GM12878 (cell line): ENCODE results near the gene PEX11B. TPM values are rescaled to one million over a fixed set of nuclear protein-coding genes. Genes with fewer than 3 reads are reported as not detected.

ENCODE experiments used
- ATAC-seq: fragments of 200-7000 bp; cut with Tn5 transposase; 3 replicates; pipeline ENCODE4 v1.9.1; 2020; ENCODE audit warnings: mild to moderate bottlenecking, moderate library complexity
- BruUV-seq: library from RNA; stranded (reverse); fragments of 400-500 nt; replicated peaks from 2 replicates; lab custom pipeline; 2021; lab: Mats Ljungman, UMichigan
- CTCF ChIA-PET: fragments of 300-600 bp; sonication (Branson Sonifier 250); formaldehyde crosslinking; extraction: SDS; loops from one replicate; lab custom pipeline; 2021; ENCODE audit warnings: inconsistent platforms; lab: Yijun Ruan, JAX
- POLR2A ChIA-PET: fragments of 350-600 bp; formaldehyde crosslinking; extraction: SDS; loops from one replicate; lab custom pipeline; 2021; ENCODE audit warnings: inconsistent platforms; lab: Charles Lee
- RAD21 ChIA-PET: fragments of 300-600 bp; sonication (Branson Sonifier 250); formaldehyde crosslinking; loops from one replicate; lab custom pipeline; 2023; ENCODE audit warnings: antibody characterized with exemption; ENCODE audit not compliant: unreplicated experiment; lab: Charles Lee
- SMC1A ChIA-PET: fragments of 300-600 bp; sonication (Branson Sonifier 250); formaldehyde crosslinking; loops from one replicate; lab custom pipeline; 2023; ENCODE audit not compliant: unreplicated experiment, uncharacterized antibody; lab: Charles Lee
- DNase-seq: peaks from one replicate; pipeline ENCODE4 v3.0.0-alpha.2; 2011; ENCODE audit warnings: low read depth, low spot score
- FAIRE-seq: peaks from 3 replicates; lab custom pipeline; 2011; peaks lifted over from hg19 to GRCh38; lab: Jason Lieb, UNC
- H2AFZ ChIP-seq: 2 replicates; pipeline ENCODE4 v1.6.0; 2011; ENCODE audit warnings: low read depth, low read length, control low read depth; ENCODE audit not compliant: control insufficient read depth
- H3K27ac ChIP-seq: 2 replicates; pipeline ENCODE4 v1.5.1; 2011; ENCODE audit warnings: control low read depth; ENCODE audit not compliant: control insufficient read depth, insufficient read depth
- H3K27me3 ChIP-seq, 2 experiments: replicated peaks in 1 of 2; 2 replicates each; pipeline versions ENCODE4 v1.6.0 to v1.6.1; 2011; ENCODE audit warnings: low read length in 1 of 2; ENCODE audit not compliant: control insufficient read depth in 2 of 2, insufficient read depth in 2 of 2
- H3K36me3 ChIP-seq, 2 experiments: 2 replicates each; pipeline ENCODE4 v1.5.1; 2011; ENCODE audit warnings: low read length in 1 of 2; ENCODE audit not compliant: control insufficient read depth in 2 of 2, insufficient read depth in 2 of 2
- H3K4me1 ChIP-seq: 2 replicates; pipeline ENCODE4 v1.6.1; 2011; ENCODE audit warnings: mild to moderate bottlenecking, low read length, moderate library complexity, mixed read lengths; ENCODE audit not compliant: control insufficient read depth, insufficient read depth
- H3K4me2 ChIP-seq: 2 replicates; pipeline ENCODE4 v1.6.0; 2011; ENCODE audit warnings: control low read depth; ENCODE audit not compliant: control insufficient read depth, insufficient read depth
- H3K4me3 ChIP-seq: fragments of 200-600 bp; sonication (generic); 2 replicates; pipeline ENCODE4 v1.5.1; 2016
- H3K79me2 ChIP-seq: 2 replicates; pipeline ENCODE4 v1.6.0; 2011; ENCODE audit warnings: low read length; ENCODE audit not compliant: control insufficient read depth, insufficient read depth
- H3K9ac ChIP-seq: 2 replicates; pipeline ENCODE4 v1.8.0; 2011; ENCODE audit warnings: low read length, control low read depth, mixed read lengths; ENCODE audit not compliant: control insufficient read depth, insufficient read depth
- H3K9me3 ChIP-seq: replicated peaks from 3 replicates; pipeline ENCODE4 v1.5.1; 2011; ENCODE audit warnings: mild to moderate bottlenecking, low read length; ENCODE audit not compliant: control insufficient read depth, insufficient read depth
- H4K20me1 ChIP-seq: 2 replicates; pipeline ENCODE4 v1.6.0; 2011; ENCODE audit not compliant: control insufficient read depth, insufficient read depth
- EP300 ChIP-seq, 2 experiments: fragments of 150-350 bp in 1 of 2; IDR thresholded peaks; 2 replicates each; pipeline ENCODE4 v1.6.1; 2011 to 2012; ENCODE audit warnings: low read depth in 2 of 2, low read length in 2 of 2, borderline replicate concordance in 1 of 2, improper control_type of control experiment in 1 of 2, inconsistent platforms in 1 of 2; ENCODE audit not compliant: control insufficient read depth in 1 of 2
- GABPA ChIP-seq: IDR thresholded peaks from 2 replicates; pipeline ENCODE4 v1.6.1; 2014; ENCODE audit warnings: antibody characterized with exemption, low read depth, mild to moderate bottlenecking, inconsistent platforms
- GATAD2B ChIP-seq: fragments of 450-650 bp; conservative IDR thresholded peaks from 2 replicates; pipeline ENCODE4 v1.6.1; 2017; ENCODE audit warnings: low read depth, mild to moderate bottlenecking, moderate library complexity
- JUNB ChIP-seq: IDR thresholded peaks from 2 replicates; pipeline ENCODE4 v1.6.1; 2016; ENCODE audit warnings: antibody characterized with exemption, mild to moderate bottlenecking
- MYC ChIP-seq: IDR thresholded peaks from 2 replicates; pipeline ENCODE4 v1.6.1; 2011; ENCODE audit warnings: mild to moderate bottlenecking, low read length, moderate library complexity, inconsistent platforms; ENCODE audit not compliant: insufficient read depth, insufficient replicate concordance, insufficient read length, severe bottlenecking
- RCOR1 ChIP-seq: conservative IDR thresholded peaks from 2 replicates; pipeline ENCODE4 v1.6.1; 2012; ENCODE audit warnings: low read depth, low read length, improper control_type of control experiment
- TARDBP ChIP-seq: IDR thresholded peaks from 2 replicates; pipeline ENCODE4 v1.6.1; 2016; ENCODE audit warnings: borderline replicate concordance
- YBX1 ChIP-seq: fragments of 450-650 bp; IDR thresholded peaks from 2 replicates; pipeline ENCODE4 v1.6.1; 2016; ENCODE audit warnings: antibody characterized with exemption
- WGBS: methylation state at CpG from one replicate; pipeline ENCODE4 v1.1.6; 2016; ENCODE audit warnings: low lambda C conversion rate; ENCODE audit not compliant: insufficient replicate concordance, insufficient coverage; ENCODE audit errors: missing lambda C conversion rate; 5-methylcytosine and 5-hydroxymethylcytosine counted together
- in situ Hi-C: fragments of 300-500 bp; cut with MboI; formaldehyde crosslinking; loops from 9 replicates; pipeline ENCODE4 v1.14.3; 2018; ENCODE audit warnings: mixed read lengths
- intact Hi-C: fragments of 100-400 bp; cut with micrococcal nuclease; formaldehyde crosslinking; loops from one replicate; pipeline ENCODE4 v1.14.2; 2022; ENCODE audit not compliant: unreplicated experiment
- polyA plus RNA-seq, 11 experiments: library from polyadenylated mRNA; depleted of rRNA in 4 of 11; unstranded in 6 of 11; stranded (reverse) in 5 of 11; fragments of >200 nt; fragmentation: Nextera tagmentation in 4 of 11; fragmentation: Illumina TruSeq in 1 of 11; extraction: Ambion mirVana in 4 of 11; extraction: Trizol in 1 of 11; gene quantifications; 1 replicate in 1 of 11; 2 replicates in 10 of 11; pipeline versions ENCODE4 v1.2.1 to v1.2.3, GENCODE V29; 2011 to 2016; ENCODE audit warnings: inconsistent platforms in 2 of 11, missing spikeins in 2 of 11, low read depth in 1 of 11
- total RNA-seq, 4 experiments: library from RNA; depleted of rRNA in 3 of 4; stranded (reverse); fragments of >200 nt in 3 of 4; fragmentation: Illumina TruSeq in 1 of 4; extraction: Trizol in 1 of 4; gene quantifications; 2 replicates each; pipeline versions ENCODE4 v1.2.1 to v1.2.3, GENCODE V29; 2013 to 2021
- TF ChIP-seq, protein P1 (sequence below): fragments of 450-650 bp; IDR thresholded peaks from 2 replicates; pipeline ENCODE4 v1.6.1; 2017; ENCODE audit warnings: mild to moderate bottlenecking, moderate library complexity

PEX11B gene
- total and polyA plus RNA-seq, 10 of the 15 experiments (the other 5 are each of a cell fraction or from before 2014, with no cell fraction given): 24.9 to 129 (median 40.7) TPM

DNA sequence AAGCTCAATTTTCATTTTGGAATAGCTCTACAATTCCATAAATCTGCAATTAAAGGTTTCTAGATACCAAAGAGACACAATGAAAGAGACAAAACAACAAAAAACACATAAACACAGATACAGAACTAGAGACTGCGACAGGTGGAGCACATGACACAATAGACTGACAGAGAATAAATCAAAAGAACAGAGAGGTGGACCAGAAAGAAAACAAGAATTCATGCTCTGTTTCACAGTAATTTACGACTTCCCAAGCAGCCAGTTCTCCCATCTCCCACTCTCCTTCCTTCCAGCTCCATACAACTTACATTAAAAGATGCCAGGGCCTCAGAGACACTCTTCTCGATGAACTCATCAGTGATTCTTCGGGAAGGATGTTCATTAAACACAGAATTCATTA lies 23.9 kb upstream of the PEX11B start:
- no TSS peak for BruUV-seq
- Histone ChIP-seq H2AFZ (no peak overlapping the region), H4K20me1 (no peaks in the 10 kb centered on the region), H3K9me3 (no peaks in the 10 kb centered on the region), H3K27me3 (no peaks in the 10 kb centered on the region), H3K4me2 (no peak overlapping the region), H3K4me3 (no peak overlapping the region), H3K4me1 (no peaks in the 10 kb centered on the region), H3K36me3 (peaks cover 0 to 10% of the 10 kb centered on the region in 2 experiments; a peak in 2 of 4 replicates), H3K79me2 (no peaks in the 10 kb centered on the region), H3K27ac (no peak overlapping the region), H3K9ac (no peak overlapping the region)
- ChIA-PET SMC1A (interaction anchor here (0.7 to 1.9 kb wide), 3 partner anchors 9 to 15 kb away, joined by 3 to 6 read pairs (median 4); no protein-coding TSS in a partner anchor), CTCF (interaction anchor here (1.4 to 3.0 kb wide), 3 partner anchors 15 to 83 kb away, joined by 3 to 12 read pairs (median 5); partner anchors contain the start of genes LIX1L, PIAS3 and RBM8A), RAD21 (no interaction called here), POLR2A (interaction anchor here (1.2 kb wide), 1 partner anchor 23 kb away, joined by 4 read pairs; no protein-coding TSS in a partner anchor)
- 93% methylated on average over 4 of the region's 4 CpGs for WGBS
- no peak for FAIRE-seq
- intact Hi-C loops: no loop called here
- DNase-seq: no peak
- TF ChIP-seq RCOR1 (no peak), TARDBP (no peak), YBX1 (no peak), GATAD2B (no peak), JUNB (no peak), MYC (no peak), GABPA (no peak), EP300 (IDR thresholded peaks at IDR 0.05; ENCODE audit: borderline replicate concordance in 1 of 2, control insufficient read depth in 1 of 2, low read depth in 2 of 2, low read length in 2 of 2) (no peak)
- TF ChIP-seq, protein P1, sequence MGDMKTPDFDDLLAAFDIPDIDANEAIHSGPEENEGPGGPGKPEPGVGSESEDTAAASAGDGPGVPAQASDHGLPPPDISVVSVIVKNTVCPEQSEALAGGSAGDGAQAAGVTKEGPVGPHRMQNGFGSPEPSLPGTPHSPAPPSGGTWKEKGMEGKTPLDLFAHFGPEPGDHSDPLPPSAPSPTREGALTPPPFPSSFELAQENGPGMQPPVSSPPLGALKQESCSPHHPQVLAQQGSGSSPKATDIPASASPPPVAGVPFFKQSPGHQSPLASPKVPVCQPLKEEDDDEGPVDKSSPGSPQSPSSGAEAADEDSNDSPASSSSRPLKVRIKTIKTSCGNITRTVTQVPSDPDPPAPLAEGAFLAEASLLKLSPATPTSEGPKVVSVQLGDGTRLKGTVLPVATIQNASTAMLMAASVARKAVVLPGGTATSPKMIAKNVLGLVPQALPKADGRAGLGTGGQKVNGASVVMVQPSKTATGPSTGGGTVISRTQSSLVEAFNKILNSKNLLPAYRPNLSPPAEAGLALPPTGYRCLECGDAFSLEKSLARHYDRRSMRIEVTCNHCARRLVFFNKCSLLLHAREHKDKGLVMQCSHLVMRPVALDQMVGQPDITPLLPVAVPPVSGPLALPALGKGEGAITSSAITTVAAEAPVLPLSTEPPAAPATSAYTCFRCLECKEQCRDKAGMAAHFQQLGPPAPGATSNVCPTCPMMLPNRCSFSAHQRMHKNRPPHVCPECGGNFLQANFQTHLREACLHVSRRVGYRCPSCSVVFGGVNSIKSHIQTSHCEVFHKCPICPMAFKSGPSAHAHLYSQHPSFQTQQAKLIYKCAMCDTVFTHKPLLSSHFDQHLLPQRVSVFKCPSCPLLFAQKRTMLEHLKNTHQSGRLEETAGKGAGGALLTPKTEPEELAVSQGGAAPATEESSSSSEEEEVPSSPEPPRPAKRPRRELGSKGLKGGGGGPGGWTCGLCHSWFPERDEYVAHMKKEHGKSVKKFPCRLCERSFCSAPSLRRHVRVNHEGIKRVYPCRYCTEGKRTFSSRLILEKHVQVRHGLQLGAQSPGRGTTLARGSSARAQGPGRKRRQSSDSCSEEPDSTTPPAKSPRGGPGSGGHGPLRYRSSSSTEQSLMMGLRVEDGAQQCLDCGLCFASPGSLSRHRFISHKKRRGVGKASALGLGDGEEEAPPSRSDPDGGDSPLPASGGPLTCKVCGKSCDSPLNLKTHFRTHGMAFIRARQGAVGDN: no peak
- in situ Hi-C loops: no loop called here
- ATAC-seq: no peak
